ENCODE measurements around the gene GRIK5. TPM values are rescaled to one million over a fixed set of nuclear protein-coding genes. Genes with fewer than 3 reads are reported as not detected.

GRIK5 gene
- total and polyA plus RNA-seq, 2 of the 8 experiments (the other 6 are each of a cell fraction or from before 2014, with no cell fraction given), result 17.8 to 42.9 TPM

- peaks cover 0 to 5% (median 0%) of the 10 kb centered on the region in 4 experiments; a peak in 2 of 8 replicates for H3K36me3 ChIP-seq (ENCODE audit: control insufficient read depth in 2 of 4, insufficient read depth in 4 of 4, low read length in 3 of 4)
- peak within 1 kb of the TSS; percentile 69 to 93 for H3K4me2 ChIP-seq (ENCODE audit: insufficient read depth in 1 of 2, low read depth in 2 of 2, low read length in 2 of 2)
- H2BK15ac ChIP-seq (ENCODE audit: low read length), result no peak within 1 kb of the TSS
- H3K18ac ChIP-seq (ENCODE audit: extremely low read depth, low read length), result peak within 1 kb of the TSS; percentile 52
- peak within 1 kb of the TSS; percentile 56 to 95 (median 73) for H3K9ac ChIP-seq (replicated peaks in 1 of 4; ENCODE audit: extremely low read depth in 1 of 4, low read depth in 3 of 4, low read length in 3 of 4)
- ChIA-PET CTCF (ENCODE audit: partially characterized antibody) (interaction anchor here (0.6 to 4.0 kb wide), 12 partner anchors 13 to 384 kb away, joined by 3 to 33 read pairs (median 4); partner anchors contain the start of gene RPS19), POLR2A (ENCODE audit: partially characterized antibody) (interaction anchor here (0.8 to 4.0 kb wide), 13 partner anchors 9 to 284 kb away, joined by 3 to 54 read pairs (median 4); partner anchors contain the start of genes RPS19 and ZNF574)
- H4K8ac ChIP-seq (ENCODE audit: extremely low read depth, insufficient read depth, low read length), result peak within 1 kb of the TSS; percentile 96
- H4K91ac ChIP-seq (replicated peaks; ENCODE audit: insufficient read length, low read length), result peak within 1 kb of the TSS; percentile 11
- no peaks in the 10 kb centered on the region for H3K79me1 ChIP-seq (ENCODE audit: low read depth, low read length)
- no peak within 1 kb of the TSS for H3K4ac ChIP-seq (replicated peaks; ENCODE audit: insufficient read length, low read depth, low read length)
- no peaks in the 10 kb centered on the region for H3K27me3 ChIP-seq (replicated peaks in 1 of 4; ENCODE audit: control insufficient read depth in 3 of 4, extremely low read depth in 1 of 4, insufficient read depth in 3 of 4, low read length in 3 of 4)
- H4K20me1 ChIP-seq (replicated peaks in 1 of 2; ENCODE audit: control insufficient read depth in 1 of 2, insufficient read depth in 2 of 2, low read length in 2 of 2), result no peaks in the 10 kb centered on the region
- H3K14ac ChIP-seq (ENCODE audit: insufficient read length), result no peak within 1 kb of the TSS
- FAIRE-seq (peak; percentile 28), DNase-seq (ENCODE audit: low read depth in 1 of 2, low spot score in 2 of 2) (peak; percentile 79 to 94)
- H3K4me3 ChIP-seq (ENCODE audit: extremely low read depth in 1 of 4, insufficient read depth in 2 of 4, low read depth in 3 of 4, low read length in 4 of 4), result peak within 1 kb of the TSS; percentile 81 to 92 (median 86)
- H2AFZ ChIP-seq (ENCODE audit: low read length), result peak within 1 kb of the TSS; percentile 78; the same call in 1 of the 2 replicates
- H3K23ac ChIP-seq (ENCODE audit: insufficient read length), result no peak within 1 kb of the TSS
- peak within 1 kb of the TSS; percentile 18; the same call in 1 of the 2 replicates for H2BK5ac ChIP-seq (ENCODE audit: low read depth, low read length)
- 0 out of 2 replicates have a peak within 1 kb of the TSS, but pooled peaks have one; percentile 46 for H2AK5ac ChIP-seq (ENCODE audit: low read depth, low read length)
- H3K4me1 ChIP-seq (replicated peaks in 1 of 4; ENCODE audit: control insufficient read depth in 3 of 4, insufficient read depth in 4 of 4, low read length in 3 of 4), result peaks cover 3 to 10% (median 6%) of the 10 kb centered on the region in 4 experiments
- peaks cover 2% of the 10 kb centered on the region; the same call in 1 of the 2 replicates for H3K23me2 ChIP-seq (ENCODE audit: low read depth, low read length)
- peak within 1 kb of the TSS; percentile 77; the same call in 1 of the 2 replicates for H3K27ac ChIP-seq (ENCODE audit: low read depth, low read length)
- no peaks in the 10 kb centered on the region for H3K9me3 ChIP-seq (ENCODE audit: insufficient read depth in 2 of 2, low read depth in 1 of 2, low read length in 1 of 2)
- peak within 1 kb of the TSS; percentile 21 for H3K56ac ChIP-seq (replicated peaks; ENCODE audit: insufficient read length, low read depth, low read length)
- H3K79me2 ChIP-seq (ENCODE audit: control insufficient read depth in 1 of 2, insufficient read depth in 2 of 2, low read length in 2 of 2), result no peaks in the 10 kb centered on the region
- H2BK120ac ChIP-seq (replicated peaks; ENCODE audit: low read depth, low read length), result no peak within 1 kb of the TSS
- H4K5ac ChIP-seq (ENCODE audit: insufficient read length, low read depth, low read length), result peak within 1 kb of the TSS; percentile 8
- H2BK20ac ChIP-seq (ENCODE audit: low read length), result no peak within 1 kb of the TSS
- no peak within 1 kb of the TSS; the same call in 1 of the 2 replicates for H2BK12ac ChIP-seq (ENCODE audit: low read depth, low read length)
- WGBS, 2 experiments (ENCODE audit: extremely low coverage in 1 of 2, insufficient coverage in 1 of 2, insufficient read length in 1 of 2, insufficient replicate concordance in 2 of 2, low coverage in 1 of 2, low lambda C conversion rate in 2 of 2, missing lambda C conversion rate in 1 of 2), result 7% methylated on average over 32 of the region's 46 CpGs; no CpG with 5 or more reads in 1 of the 2 experiments
- no peak for TF ChIP-seq GABPA (IDR thresholded peaks at IDR 0.05; ENCODE audit: borderline replicate concordance, insufficient read depth, low read length)
- TF ChIP-seq TAF1 (IDR thresholded peaks at IDR 0.05; ENCODE audit: low read depth, low read length), result no peak
- no peak for TF ChIP-seq CBX8 (IDR thresholded peaks at IDR 0.05; ENCODE audit: borderline replicate concordance, low read depth, low read length)
- no peak for TF ChIP-seq KDM1A (IDR thresholded peaks at IDR 0.05; ENCODE audit: borderline replicate concordance, low read length)
- no peak for TF ChIP-seq RBBP5 (IDR thresholded peaks at IDR 0.05; ENCODE audit: borderline replicate concordance, low read depth, low read length)
- TF ChIP-seq RAD21 (IDR thresholded peaks at IDR 0.05 in 1 of 2, conservative IDR thresholded peaks at IDR 0.05 in 1 of 2; ENCODE audit: low read depth in 2 of 2, low read length in 2 of 2), result no peak
- TF ChIP-seq CTBP2 (IDR thresholded peaks at IDR 0.05; ENCODE audit: borderline replicate concordance, insufficient read depth, insufficient read length, low read length), result peak; percentile 59
- no peak for TF ChIP-seq JUN (IDR thresholded peaks at IDR 0.05; ENCODE audit: low read depth, low read length)
- TF ChIP-seq CHD2 (IDR thresholded peaks at IDR 0.05; ENCODE audit: low read length), result no peak
- no peak for TF ChIP-seq SP4 (IDR thresholded peaks at IDR 0.05; ENCODE audit: low read length)
Measured at GRCh38 chr19:41959056-41960053, 110.7 kb downstream of the GRIK5 start, which contains the start of gene RABAC1. Gene RABAC1, minus strand, starts transcription at chr19:41959321. Its CDS starts 29 bp downstream, at chr19:41959292.
